HG02884 (cell line): ENCODE data around the gene LITAF.

ENCODE experiments used
- ATAC-seq: cut with Tn5 transposase; IDR thresholded peaks from one replicate; pipeline ENCODE4 v1.9.1; 2021; ENCODE audit warnings: mild to moderate bottlenecking, moderate library complexity; ENCODE audit not compliant: unreplicated experiment

LITAF gene

GRCh38 chr16:11499295-11500089 lies 87.2 kb downstream of the LITAF start:
- ATAC-seq, result no peak

- ATAC-seq, result no peak
These were observed 88.0 kb downstream of the LITAF start for GRCh38 chr16:11498683-11499082.

- ATAC-seq, result no peak
These were observed 88.8 kb downstream of the LITAF start for GRCh38 chr16:11497851-11498289.
